CD14-positive monocyte (primary cell): ENCODE measurements around the gene TMEM174. TPM values are rescaled to one million over a fixed set of nuclear protein-coding genes. Genes with fewer than 3 reads are reported as not detected.
A peak's percentile ranks its signal among the peaks of the same experiment; 100 is the strongest.

Experiments used
- DNase-seq, 3 donors: peaks; one replicate each; pipeline ENCODE4 v3.0.0-alpha.2; 2011 to 2022
- H2AFZ ChIP-seq: 2 replicates; pipeline ENCODE4 v1.6.0; 2012; ENCODE audit warnings: mild to moderate bottlenecking, low read depth, low read length, inconsistent platforms; ENCODE audit not compliant: insufficient read depth, poor library complexity, severe bottlenecking
- H3K27ac ChIP-seq, 2 donors: 1 replicate in 1 of 2; 2 replicates in 1 of 2; pipeline ENCODE4 v1.5.1; 2012 to 2013; ENCODE audit warnings: low read length in 2 of 2, control low read depth in 1 of 2, inconsistent platforms in 1 of 2, low read depth in 1 of 2, mild to moderate bottlenecking in 1 of 2
- H3K27me3 ChIP-seq, 2 donors: one replicate each; pipeline versions ENCODE4 v1.6.0 to v1.6.1; 2011 to 2013; ENCODE audit warnings: low read length in 2 of 2; ENCODE audit not compliant: control insufficient read depth in 2 of 2, insufficient read depth in 2 of 2
- H3K36me3 ChIP-seq, 2 donors: replicated peaks in 1 of 2; 1 replicate in 1 of 2; 2 replicates in 1 of 2; pipeline versions ENCODE4 v1.5.1 to v1.6.1; 2012 to 2013; ENCODE audit warnings: low read length in 2 of 2, control low read depth in 1 of 2, inconsistent platforms in 1 of 2, mild to moderate bottlenecking in 1 of 2; ENCODE audit not compliant: insufficient read depth in 2 of 2, control insufficient read depth in 1 of 2
- H3K4me1 ChIP-seq, 2 donors: 1 replicate in 1 of 2; 2 replicates in 1 of 2; pipeline versions ENCODE4 v1.5.1 to v1.6.1; 2012 to 2013; ENCODE audit warnings: low read length in 2 of 2, control low read depth in 1 of 2, inconsistent platforms in 1 of 2, mild to moderate bottlenecking in 1 of 2, moderate library complexity in 1 of 2; ENCODE audit not compliant: insufficient read depth in 2 of 2, control insufficient read depth in 1 of 2
- H3K4me2 ChIP-seq: replicated peaks from 2 replicates; pipeline ENCODE3; 2012; ENCODE audit warnings: low read length, moderate library complexity, mild to moderate bottlenecking; ENCODE audit not compliant: poor library complexity, severe bottlenecking; ENCODE audit errors: extremely low read depth
- H3K4me3 ChIP-seq, 3 experiments: fragments of 200-600 bp in 1 of 3; sonication (generic) in 1 of 3; replicated peaks in 1 of 3; 1 replicate in 2 of 3; 2 replicates in 1 of 3; pipeline ENCODE4 v1.5.1; 2011 to 2013; ENCODE audit warnings: low read length in 3 of 3, mild to moderate bottlenecking in 3 of 3, control low read depth in 2 of 3, low read depth in 2 of 3, inconsistent platforms in 1 of 3, moderate library complexity in 1 of 3
- H3K79me2 ChIP-seq: 2 replicates; pipeline ENCODE4 v1.6.0; 2012; ENCODE audit warnings: mild to moderate bottlenecking, control low read depth, inconsistent platforms, low read length, moderate library complexity; ENCODE audit not compliant: insufficient read depth
- H3K9ac ChIP-seq: 2 replicates; pipeline ENCODE4 v1.6.0; 2017; ENCODE audit warnings: low read length, mild to moderate bottlenecking; ENCODE audit not compliant: insufficient read depth, poor library complexity, severe bottlenecking
- H3K9me3 ChIP-seq, 2 donors: replicated peaks in 1 of 2; 1 replicate in 1 of 2; 2 replicates in 1 of 2; pipeline versions ENCODE4 v1.5.1 to v1.6.1; 2012 to 2013; ENCODE audit warnings: low read length in 2 of 2, control low read depth in 1 of 2; ENCODE audit not compliant: control insufficient read depth in 1 of 2, insufficient read depth in 1 of 2
- H4K20me1 ChIP-seq: 2 replicates; pipeline ENCODE4 v1.6.0; 2012; ENCODE audit warnings: mild to moderate bottlenecking, low read length, control low read depth, moderate library complexity; ENCODE audit not compliant: insufficient read depth
- H3K27ac Mint-ChIP-seq, 7 donors: one replicate each; pipeline ENCODE4 v1.8.0; 2020; ENCODE audit warnings: mild to moderate bottlenecking in 7 of 7, mixed read lengths in 7 of 7, moderate library complexity in 6 of 7, inconsistent platforms in 2 of 7
- H3K27me3 Mint-ChIP-seq, 3 donors: one replicate each; pipeline ENCODE4 v1.8.0; 2021 to 2022; ENCODE audit warnings: low read depth in 3 of 3, mild to moderate bottlenecking in 3 of 3, mixed read lengths in 3 of 3, moderate library complexity in 3 of 3, inconsistent platforms in 1 of 3
- H3K36me3 Mint-ChIP-seq, 2 donors: one replicate each; pipeline ENCODE4 v1.8.0; 2020; ENCODE audit warnings: mixed read lengths in 2 of 2, inconsistent platforms in 1 of 2, mild to moderate bottlenecking in 1 of 2
- H3K4me1 Mint-ChIP-seq: one replicate; pipeline ENCODE4 v1.8.0; 2020; ENCODE audit warnings: mild to moderate bottlenecking, mixed read lengths
- H3K4me3 Mint-ChIP-seq, 2 donors: one replicate each; pipeline ENCODE4 v1.8.0; 2020; ENCODE audit warnings: mild to moderate bottlenecking in 2 of 2, mixed read lengths in 2 of 2, moderate library complexity in 1 of 2
- H3K9me3 Mint-ChIP-seq, 7 donors: one replicate each; pipeline ENCODE4 v1.8.0; 2020 to 2022; ENCODE audit warnings: mixed read lengths in 7 of 7, mild to moderate bottlenecking in 6 of 7, moderate library complexity in 6 of 7, inconsistent platforms in 2 of 7
- CTCF ChIP-seq: fragments of 200-600 bp; IDR thresholded peaks from one replicate; pipeline ENCODE4 v1.8.0; 2022; ENCODE audit warnings: antibody characterized with exemption, mild to moderate bottlenecking
- WGBS: methylation state at CpG from one replicate; pipeline ENCODE4 v1.1.5; 2013; ENCODE audit warnings: missing lambda C conversion rate; ENCODE audit not compliant: insufficient coverage; 5-methylcytosine and 5-hydroxymethylcytosine counted together
- intact Hi-C, 2 donors: fragments of 100-400 bp; cut with micrococcal nuclease; formaldehyde crosslinking; loops; one replicate each; pipeline versions ENCODE4 v1.15.0 to v1.15.1; 2023
- polyA plus RNA-seq, 3 donors: library from polyadenylated mRNA; depleted of rRNA in 1 of 3; unstranded in 2 of 3; stranded (reverse) in 1 of 3; fragments of 300-500 nt in 2 of 3; fragments of >200 nt in 1 of 3; fragmentation: Illumina TruSeq in 2 of 3; gene quantifications; 1 replicate in 2 of 3; 2 replicates in 1 of 3; pipeline ENCODE4 v1.2.3, GENCODE V29; 2012 to 2021

Gene TMEM174
- polyA plus RNA-seq, 3 donors: not detected

GRCh38 chr5:73154208-73155006 is 18.6 kb upstream of the TMEM174 start:
- no peak overlapping the region for H3K4me2 ChIP-seq
- H4K20me1 ChIP-seq: no peaks in the 10 kb centered on the region
- H3K9ac ChIP-seq: no peak overlapping the region
- TF ChIP-seq CTCF: no peak
- H2AFZ ChIP-seq: no peak overlapping the region
- WGBS: no CpG with 5 or more reads among the region's 5 CpGs
- Mint-ChIP-seq H3K9me3 (peaks cover 0 to 3% (median 0%) of the 10 kb centered on the region in 7 donors), H3K4me3 (peak overlapping the region in 1 of 2 donors; percentile 69), H3K36me3 (no peaks in the 10 kb centered on the region), H3K27me3 (peaks cover 80 to 93% (median 85%) of the 10 kb centered on the region in 3 donors), H3K4me1 (peaks cover 3% of the 10 kb centered on the region), H3K27ac (no peak overlapping the region)
- DNase-seq: no peak
- H3K9me3 ChIP-seq: no peaks in the 10 kb centered on the region
- H3K4me1 ChIP-seq: no peaks in the 10 kb centered on the region
- H3K36me3 ChIP-seq: no peaks in the 10 kb centered on the region
- no peak overlapping the region for H3K27ac ChIP-seq
- no peak overlapping the region for H3K4me3 ChIP-seq
- peaks cover 59 to 96% of the 10 kb centered on the region in 2 donors for H3K27me3 ChIP-seq
- no peaks in the 10 kb centered on the region for H3K79me2 ChIP-seq
- intact Hi-C loops: no loop called here

GRCh38 chr5:73155271-73156222 is 17.4 kb upstream of the TMEM174 start:
- Mint-ChIP-seq H3K36me3 (no peaks in the 10 kb centered on the region), H3K4me3 (peak overlapping the region in 1 of 2 donors; percentile 44), H3K27me3 (peaks cover 80 to 93% (median 81%) of the 10 kb centered on the region in 3 donors), H3K4me1 (peaks cover 10% of the 10 kb centered on the region), H3K27ac (no peak overlapping the region), H3K9me3 (peaks cover 0 to 3% (median 0%) of the 10 kb centered on the region in 7 donors)
- Histone ChIP-seq H3K27ac (no peak overlapping the region), H2AFZ (no peak overlapping the region), H3K4me3 (no peak overlapping the region), H3K79me2 (no peaks in the 10 kb centered on the region), H3K27me3 (peaks cover 60 to 92% of the 10 kb centered on the region in 2 donors), H3K9ac (no peak overlapping the region), H4K20me1 (no peaks in the 10 kb centered on the region), H3K4me2 (no peak overlapping the region), H3K36me3 (no peaks in the 10 kb centered on the region), H3K9me3 (no peaks in the 10 kb centered on the region), H3K4me1 (no peaks in the 10 kb centered on the region)
- no peak for DNase-seq
- 86% methylated on average over 14 of the region's 18 CpGs for WGBS
- intact Hi-C loops: no loop called here
- TF ChIP-seq CTCF: no peak
